Measurements from ENCODE around the gene C18orf32. TPM values are rescaled to one million over a fixed set of nuclear protein-coding genes. Genes with fewer than 3 reads are reported as not detected.

C18orf32 gene
- total and polyA plus RNA-seq, 2 of the 13 experiments (the other 11 are each of a cell fraction or from before 2014, with no cell fraction given): 17.6 to 20.6 TPM

GRCh38 chr18:49486953-49487710 lies at the start of gene C18orf32 (continued):
- 0 out of 2 replicates have a peak, but pooled peaks have one; percentile 59 for TF ChIP-seq RFXANK (CRISPR knock-in tag; IDR thresholded peaks at IDR 0.05)
- TF ChIP-seq ZBTB49 (CRISPR knock-in tag; IDR thresholded peaks at IDR 0.05; ENCODE audit: borderline replicate concordance): no peak
- no peak for TF ChIP-seq SP140L (CRISPR knock-in tag; IDR thresholded peaks at IDR 0.05; ENCODE audit: borderline replicate concordance)
- 0 out of 2 replicates have a peak, but pooled peaks have one; percentile 19 for TF ChIP-seq KIAA2018 (CRISPR knock-in tag; IDR thresholded peaks at IDR 0.05; ENCODE audit: borderline replicate concordance)
- peak; percentile 76; the same call in 1 of the 2 replicates for TF ChIP-seq ZNF136 (CRISPR knock-in tag; IDR thresholded peaks at IDR 0.05; ENCODE audit: low read depth)
- TF ChIP-seq ZNF414 (CRISPR knock-in tag; IDR thresholded peaks at IDR 0.05): no peak; the same call in none of the 2 replicates
- 0 out of 2 replicates have a peak, but pooled peaks have one; percentile 62 for TF ChIP-seq RNF2 (conservative IDR thresholded peaks at IDR 0.05; ENCODE audit: low read depth)
- TF ChIP-seq HMG20A (CRISPR knock-in tag; IDR thresholded peaks at IDR 0.05; ENCODE audit: borderline replicate concordance): no peak
- no peak for TF ChIP-seq ZNF569 (CRISPR knock-in tag; IDR thresholded peaks at IDR 0.05; ENCODE audit: borderline replicate concordance)
- TF ChIP-seq MXI1 (IDR thresholded peaks at IDR 0.05; ENCODE audit: borderline replicate concordance, low read depth, low read length): peak; percentile 63; the same call in 1 of the 3 replicates
- TF ChIP-seq FOXP1 (IDR thresholded peaks at IDR 0.05): no peak
- no peak for TF ChIP-seq FOXP1 (CRISPR knock-in tag; IDR thresholded peaks at IDR 0.05)
- peak; percentile 86; the same call in 1 of the 2 replicates for TF ChIP-seq TGIF2 (CRISPR knock-in tag; IDR thresholded peaks at IDR 0.05)
- TF ChIP-seq ZNF496 (CRISPR knock-in tag; IDR thresholded peaks at IDR 0.05; ENCODE audit: insufficient replicate concordance): no peak
- TF ChIP-seq BRD4 (CRISPR knock-in tag; IDR thresholded peaks at IDR 0.05): peak; percentile 69; the same call in 1 of the 2 replicates
- TF ChIP-seq HNF4G (IDR thresholded peaks at IDR 0.05; ENCODE audit: borderline replicate concordance, low read depth, low read length): no peak
- peak; percentile 59 for TF ChIP-seq HNF4G (CRISPR knock-in tag; IDR thresholded peaks at IDR 0.05; ENCODE audit: borderline replicate concordance, low read depth)
- TF ChIP-seq SCMH1 (CRISPR knock-in tag; IDR thresholded peaks at IDR 0.05; ENCODE audit: borderline replicate concordance): no peak

Measured in HepG2 (cell line).